Mesodermal cell (in vitro differentiated cells): Measurements from ENCODE around the gene SLC5A8.
"Not testable (repeated sequence)": the region's sequence is repeated elsewhere in the genome, so short reads cannot be mapped to it uniquely, and the experiment has no call there.

Experiments
- H3K27ac ChIP-seq: 2 replicates; pipeline ENCODE4 v1.7.0; 2013; ENCODE audit warnings: mild to moderate bottlenecking, low read depth, low read length, moderate library complexity; ENCODE audit not compliant: severe bottlenecking
- H3K36me3 ChIP-seq: 2 replicates; pipeline ENCODE4 v1.7.1; 2013; ENCODE audit warnings: mild to moderate bottlenecking, low read length, moderate library complexity; ENCODE audit not compliant: control insufficient read depth, insufficient read depth
- H3K4me1 ChIP-seq: one replicate; pipeline ENCODE4 v1.7.1; 2013; ENCODE audit warnings: mild to moderate bottlenecking, low read length; ENCODE audit not compliant: insufficient read depth, control insufficient read depth, poor library complexity, severe bottlenecking
- H3K4me3 ChIP-seq: 2 replicates; pipeline ENCODE4 v1.7.0; 2013; ENCODE audit warnings: low read length, control low read depth, mild to moderate bottlenecking; ENCODE audit not compliant: insufficient read depth, poor library complexity, severe bottlenecking; ENCODE audit errors: extremely low read depth
- H3K9me3 ChIP-seq: 2 replicates; pipeline ENCODE4 v1.7.1; 2013; ENCODE audit warnings: mild to moderate bottlenecking, low read length, moderate library complexity; ENCODE audit not compliant: control insufficient read depth
- WGBS, 2 experiments: methylation state at CpG; one replicate each; pipeline ENCODE4 v1.1.5; 2013; ENCODE audit warnings: missing lambda C conversion rate in 2 of 2; ENCODE audit not compliant: insufficient coverage in 2 of 2; 5-methylcytosine and 5-hydroxymethylcytosine counted together

SLC5A8 gene

DNA sequence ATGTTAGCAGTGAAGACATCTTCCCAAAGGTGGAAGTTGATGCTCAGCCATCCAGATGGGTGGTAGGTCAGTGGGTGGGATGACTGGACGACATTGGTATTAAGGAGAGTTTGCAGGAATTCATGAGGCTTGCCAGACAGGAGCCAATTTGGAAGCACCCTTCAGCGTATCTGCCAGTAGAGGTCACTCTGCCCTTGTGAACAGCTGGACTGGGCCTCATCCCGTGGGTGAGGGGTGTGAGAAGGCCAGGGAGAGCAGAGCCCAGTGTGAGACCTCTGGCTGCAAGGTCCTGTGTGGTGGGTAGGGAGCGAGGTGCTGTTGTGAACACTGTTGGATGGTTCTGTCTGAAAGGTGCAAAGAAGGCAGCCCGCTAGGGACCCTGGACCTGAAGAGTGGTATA lies 37.7 kb downstream of the SLC5A8 start:
- no peaks in the 10 kb centered on the region for H3K36me3 ChIP-seq
- no peak overlapping the region for H3K4me3 ChIP-seq
- no peaks in the 10 kb centered on the region for H3K4me1 ChIP-seq
- WGBS, 2 experiments, result 48 to 55% methylated on average over 4 to 5 of the region's 5 CpGs
- H3K27ac ChIP-seq, result no peak overlapping the region
- H3K9me3 ChIP-seq, result no peaks in the 10 kb centered on the region

DNA sequence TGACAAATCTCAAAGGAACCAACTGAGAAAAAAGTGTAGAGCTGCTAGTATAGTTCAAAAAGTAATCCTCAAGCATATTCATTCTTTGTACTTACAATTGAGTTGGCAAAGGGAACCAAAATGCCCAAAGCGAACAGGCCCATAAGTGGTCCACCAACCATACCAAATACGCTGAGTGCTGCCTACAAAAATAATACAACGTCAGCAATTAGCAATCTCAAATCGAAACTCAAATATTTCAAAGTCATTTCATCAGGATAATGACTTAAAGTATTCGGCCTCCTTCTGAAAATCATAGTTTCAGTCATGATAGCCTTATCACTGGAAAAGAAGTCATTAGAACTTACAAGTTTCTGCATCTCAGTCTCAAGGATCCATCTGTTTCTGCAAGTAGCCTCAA lies 42.0 kb downstream of the SLC5A8 start:
- Histone ChIP-seq H3K4me1 (no peaks in the 10 kb centered on the region), H3K36me3 (no peaks in the 10 kb centered on the region), H3K27ac (no peak overlapping the region), H3K4me3 (no peak overlapping the region), H3K9me3 (no peaks in the 10 kb centered on the region)
- WGBS, 2 experiments, result 88 to 90% methylated on average over 5 of the region's 5 CpGs

DNA sequence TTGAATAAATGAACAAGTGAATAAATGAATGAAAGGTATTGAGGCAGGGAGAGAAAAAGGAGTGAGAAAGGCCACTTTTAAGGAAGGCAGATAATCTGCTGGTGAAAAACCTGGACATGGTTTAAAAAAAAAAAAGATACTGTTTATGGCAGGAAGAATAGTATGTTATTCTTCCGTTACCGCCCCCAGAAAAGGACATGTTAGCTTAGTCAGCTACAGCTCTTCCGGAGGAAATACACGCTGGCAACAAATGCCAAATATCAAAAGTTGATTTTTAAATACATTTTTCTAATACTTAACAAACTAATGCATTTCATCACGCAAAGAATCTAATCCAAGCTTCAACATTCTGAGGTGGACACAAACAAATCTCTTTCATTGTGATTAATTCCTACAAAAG lies 43.2 kb downstream of the SLC5A8 start:
- 92 to 94% methylated on average over 5 of the region's 5 CpGs for WGBS, 2 experiments
- Histone ChIP-seq H3K4me3 (no peak overlapping the region), H3K9me3 (no peaks in the 10 kb centered on the region), H3K36me3 (no peaks in the 10 kb centered on the region), H3K27ac (no peak overlapping the region), H3K4me1 (no peaks in the 10 kb centered on the region)

DNA sequence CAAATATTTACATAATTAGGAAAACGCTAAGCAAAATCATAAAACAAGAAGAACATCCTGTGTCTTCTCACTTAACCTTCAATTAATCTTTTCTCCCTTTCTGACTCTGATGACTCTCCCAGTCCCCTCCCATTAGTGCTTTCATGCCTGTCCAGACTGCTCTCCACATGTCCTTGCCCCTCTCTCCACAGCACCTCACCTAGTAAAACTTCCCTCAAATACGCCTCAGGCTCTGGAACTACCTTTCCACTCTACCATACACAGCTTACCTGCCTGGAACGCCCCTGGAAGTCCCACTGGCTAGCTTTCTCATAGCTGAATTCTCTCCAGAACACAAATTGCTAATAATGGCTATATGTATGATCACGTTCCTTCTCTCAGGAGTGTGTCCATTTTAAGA lies 44.7 kb downstream of the SLC5A8 start:
- 87 to 90% methylated on average over 2 to 4 of the region's 4 CpGs for WGBS, 2 experiments
- Histone ChIP-seq H3K27ac (no peak overlapping the region), H3K9me3 (no peaks in the 10 kb centered on the region), H3K36me3 (no peaks in the 10 kb centered on the region), H3K4me1 (no peaks in the 10 kb centered on the region), H3K4me3 (no peak overlapping the region)

DNA sequence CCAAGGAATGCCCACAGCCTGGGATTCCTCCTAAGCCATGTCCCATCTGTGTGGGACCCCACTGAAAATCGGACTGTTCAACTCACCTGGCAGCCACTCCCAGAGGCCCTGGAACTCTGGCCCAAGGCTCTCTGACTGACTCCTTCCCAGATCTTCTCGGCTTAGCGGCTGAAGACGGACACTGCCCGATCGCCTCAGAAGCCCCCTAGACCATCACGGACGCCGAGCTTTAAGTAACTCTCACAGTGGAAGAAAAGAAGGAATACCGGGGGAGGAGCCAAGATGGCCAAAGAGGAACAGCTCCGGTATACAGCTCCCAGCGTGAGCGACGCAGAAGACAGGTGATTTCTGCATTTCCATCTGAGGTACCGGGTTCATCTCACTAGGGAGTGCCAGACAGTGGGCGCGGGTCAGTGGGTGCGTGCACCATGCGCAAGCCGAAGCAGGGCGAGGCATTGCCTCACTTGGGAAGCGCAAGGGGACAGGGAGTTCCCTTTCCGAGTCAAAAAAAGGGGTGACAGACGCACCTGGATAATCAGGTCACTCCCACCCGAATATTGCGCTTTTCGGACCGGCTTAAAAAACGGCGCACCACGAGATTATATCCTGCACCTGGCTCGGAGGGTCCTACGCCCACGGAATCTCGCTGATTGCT lies 64.1 kb downstream of the SLC5A8 start:
- not testable (repeated sequence) for H3K9me3 ChIP-seq, H3K27ac ChIP-seq, H3K4me3 ChIP-seq, H3K36me3 ChIP-seq, H3K4me1 ChIP-seq
- 67 to 73% methylated on average over 22 to 26 of the region's 35 CpGs for WGBS, 2 experiments

DNA sequence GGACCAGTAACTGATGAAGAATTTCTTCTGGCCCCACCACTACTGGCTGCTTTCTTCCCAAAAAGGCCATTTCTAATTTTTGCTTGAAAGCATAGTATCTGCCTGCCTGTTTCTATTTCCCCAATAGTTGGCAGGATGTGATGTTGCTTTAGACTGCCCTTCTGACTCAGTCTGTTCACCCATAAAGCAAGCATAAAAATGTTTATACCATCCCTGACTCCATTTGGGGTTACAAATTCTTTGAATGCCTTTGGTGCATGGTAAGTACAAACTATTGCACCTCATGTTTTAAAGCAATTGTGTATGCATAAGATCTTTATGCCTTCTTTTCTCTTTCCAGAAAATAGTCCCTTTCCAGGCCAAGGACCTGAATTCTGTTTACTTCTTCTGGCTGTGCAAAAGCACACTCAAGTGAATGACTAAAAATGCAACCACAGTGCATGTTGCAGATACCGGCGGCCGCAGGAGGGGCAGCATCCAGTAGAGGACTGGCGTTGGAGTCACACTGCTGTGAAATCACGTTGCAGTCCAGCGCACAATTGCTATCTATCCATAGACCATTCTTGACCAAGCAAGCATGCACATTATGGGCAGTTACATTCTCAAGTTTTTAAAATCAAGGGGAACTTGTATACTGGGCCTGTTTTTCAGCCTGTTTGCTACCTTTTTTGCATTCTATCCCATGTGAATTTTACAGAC lies 82.4 kb downstream of the SLC5A8 start:
- Histone ChIP-seq H3K36me3 (peaks cover 27% of the 10 kb centered on the region), H3K4me3 (no peak overlapping the region)

DNA sequence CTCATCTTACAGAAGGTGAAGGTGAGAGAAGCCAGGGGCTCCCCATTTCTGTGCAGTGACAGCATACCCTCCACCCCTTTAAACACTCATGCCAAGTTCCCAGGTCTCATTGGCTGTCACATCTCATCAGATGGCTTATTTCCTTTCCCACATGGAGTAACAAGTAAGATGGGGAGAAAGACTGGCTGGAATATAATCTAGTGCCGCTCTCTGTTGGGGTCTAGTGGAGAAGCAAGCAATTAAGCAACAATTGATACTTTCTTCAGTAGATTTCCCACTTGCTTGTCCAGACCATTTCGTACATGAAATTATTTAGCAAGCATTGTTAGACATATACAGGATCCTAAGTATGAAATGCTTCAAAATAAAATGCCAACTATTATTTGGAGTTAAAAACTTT lies 92.2 kb downstream of the SLC5A8 start:
- 100% methylated on average over 2 of the region's 2 CpGs; no CpG with 5 or more reads in 1 of the 2 experiments for WGBS, 2 experiments
- Histone ChIP-seq H3K9me3 (no peaks in the 10 kb centered on the region), H3K4me3 (no peak overlapping the region), H3K4me1 (no peaks in the 10 kb centered on the region), H3K27ac (no peak overlapping the region), H3K36me3 (peaks cover 51% of the 10 kb centered on the region)

More for the DNA sequence above, 82.4 kb downstream of the SLC5A8 start:
- peaks cover 3% of the 10 kb centered on the region for H3K4me1 ChIP-seq
- WGBS, 2 experiments, result 91 to 92% methylated on average over 3 to 5 of the region's 6 CpGs
- no peaks in the 10 kb centered on the region for H3K9me3 ChIP-seq
- no peak overlapping the region for H3K27ac ChIP-seq

DNA sequence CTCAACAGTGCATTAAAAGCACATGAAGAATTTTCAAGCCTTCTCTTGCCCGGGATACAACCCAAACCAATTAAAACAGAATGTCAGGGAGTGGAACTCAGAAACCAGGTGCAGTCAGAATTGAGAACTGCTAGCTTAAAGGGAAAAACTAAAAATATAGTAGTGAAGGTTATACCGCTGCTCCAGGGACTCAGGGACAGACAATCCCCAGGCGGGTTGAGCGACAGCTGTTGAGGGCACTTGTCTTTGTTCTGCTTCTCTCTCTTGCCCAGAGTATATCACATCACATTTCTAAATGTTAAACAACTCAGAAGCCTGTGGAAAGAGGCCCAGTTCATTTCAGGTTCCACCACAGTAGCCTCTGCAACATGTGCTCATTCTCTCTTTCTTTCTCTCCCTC lies 93.1 kb downstream of the SLC5A8 start:
- Histone ChIP-seq H3K36me3 (peaks cover 49% of the 10 kb centered on the region), H3K27ac (no peak overlapping the region), H3K4me3 (no peak overlapping the region), H3K4me1 (no peaks in the 10 kb centered on the region), H3K9me3 (no peaks in the 10 kb centered on the region)
- 92 to 100% methylated on average over 1 to 2 of the region's 4 CpGs for WGBS, 2 experiments

DNA sequence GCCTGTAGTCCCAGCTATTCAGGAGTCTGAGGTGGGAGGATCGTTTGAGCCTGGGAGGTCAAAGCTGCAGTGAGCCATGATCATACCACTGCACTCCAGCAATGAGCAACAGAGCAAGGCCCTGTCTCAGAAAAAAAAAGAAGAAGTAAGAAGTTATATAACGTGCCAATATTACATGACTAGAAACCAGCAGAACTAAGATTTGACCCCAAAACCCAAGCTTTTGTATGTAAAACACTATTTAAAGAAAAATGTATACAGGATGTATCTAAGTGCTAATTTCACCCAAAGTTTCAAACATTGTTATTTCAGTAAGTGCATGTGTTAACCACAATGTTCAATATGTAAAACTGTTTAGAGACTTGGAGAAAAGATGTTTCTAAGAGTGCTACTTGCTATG lies 94.7 kb downstream of the SLC5A8 start:
- no peaks in the 10 kb centered on the region for H3K9me3 ChIP-seq
- peaks cover 51% of the 10 kb centered on the region for H3K36me3 ChIP-seq
- WGBS, 2 experiments, result 88% methylated on average over 1 of the region's 2 CpGs; no CpG with 5 or more reads in 1 of the 2 experiments
- H3K4me1 ChIP-seq, result no peaks in the 10 kb centered on the region
- H3K4me3 ChIP-seq, result no peak overlapping the region
- H3K27ac ChIP-seq, result no peak overlapping the region

DNA sequence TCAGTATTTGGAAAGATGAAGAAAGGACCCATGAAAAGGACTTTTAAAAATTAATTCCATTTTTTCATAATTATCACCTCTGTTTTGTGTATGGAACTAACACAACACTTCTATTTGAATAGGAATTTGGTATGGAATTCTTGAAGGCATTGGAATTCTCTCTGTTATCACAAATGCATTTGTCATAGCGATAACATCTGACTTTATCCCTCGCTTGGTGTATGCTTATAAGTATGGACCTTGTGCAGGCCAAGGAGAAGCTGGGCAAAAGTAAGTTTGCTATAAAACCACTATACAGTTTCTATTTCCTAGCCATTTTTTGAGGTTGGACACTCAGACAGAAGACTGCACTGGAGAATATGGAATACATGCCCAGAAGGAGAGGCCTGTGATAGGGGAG lies 98.6 kb downstream of the SLC5A8 start:
- Histone ChIP-seq H3K9me3 (no peaks in the 10 kb centered on the region), H3K36me3 (peaks cover 35% of the 10 kb centered on the region), H3K4me1 (no peaks in the 10 kb centered on the region), H3K4me3 (no peak overlapping the region), H3K27ac (no peak overlapping the region)
- WGBS, 2 experiments, result 100% methylated on average over 1 of the region's 2 CpGs; no CpG with 5 or more reads in 1 of the 2 experiments

DNA sequence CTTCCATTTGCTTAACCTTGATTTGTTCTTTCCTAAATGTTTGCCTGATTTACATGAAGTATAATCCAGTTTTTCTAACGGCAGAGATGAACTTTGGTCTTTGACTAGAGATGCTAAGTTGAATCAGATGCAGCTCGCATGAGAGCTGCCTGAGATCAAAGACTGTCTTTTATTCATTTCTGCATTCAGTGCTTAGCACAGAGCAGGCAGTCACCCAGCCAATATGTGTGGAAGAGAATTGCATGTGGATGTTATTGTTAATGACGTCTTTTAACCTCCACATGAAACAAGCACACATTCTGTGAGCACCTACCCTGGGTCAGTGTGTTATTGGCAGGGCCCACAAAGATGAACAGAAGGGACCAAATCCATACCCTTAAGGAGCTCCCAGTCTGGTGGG lies 99.2 kb downstream of the SLC5A8 start:
- Histone ChIP-seq H3K36me3 (peaks cover 32% of the 10 kb centered on the region), H3K27ac (no peak overlapping the region), H3K4me1 (no peaks in the 10 kb centered on the region), H3K4me3 (no peak overlapping the region), H3K9me3 (no peaks in the 10 kb centered on the region)
- WGBS, 2 experiments, result 90 to 94% methylated on average over 2 of the region's 3 CpGs
